ENCODE measurements around the gene SIL1.

The SIL1 gene

DNA sequence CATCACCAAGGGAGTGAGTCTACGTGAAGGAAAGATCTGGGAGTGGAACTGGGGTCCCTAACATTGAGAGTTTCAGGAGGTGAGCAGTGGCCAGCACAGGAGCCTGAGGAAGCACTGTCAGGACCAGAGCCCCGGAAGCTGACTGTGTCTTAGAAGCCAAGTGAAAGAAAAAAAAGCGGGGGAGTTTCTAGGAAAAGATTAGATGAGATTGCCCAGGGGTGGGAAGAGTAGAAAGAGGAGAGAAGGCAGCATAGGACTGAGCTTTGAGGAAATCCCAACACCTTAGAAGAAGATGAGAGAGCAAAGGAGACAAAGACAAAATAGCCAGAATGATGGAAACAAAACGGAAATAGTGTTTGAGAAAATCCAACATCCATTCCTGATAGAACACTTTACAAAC lies 286.1 kb downstream of the SIL1 start:
- DNase-seq (ENCODE audit: low read depth) = no peak

DNA sequence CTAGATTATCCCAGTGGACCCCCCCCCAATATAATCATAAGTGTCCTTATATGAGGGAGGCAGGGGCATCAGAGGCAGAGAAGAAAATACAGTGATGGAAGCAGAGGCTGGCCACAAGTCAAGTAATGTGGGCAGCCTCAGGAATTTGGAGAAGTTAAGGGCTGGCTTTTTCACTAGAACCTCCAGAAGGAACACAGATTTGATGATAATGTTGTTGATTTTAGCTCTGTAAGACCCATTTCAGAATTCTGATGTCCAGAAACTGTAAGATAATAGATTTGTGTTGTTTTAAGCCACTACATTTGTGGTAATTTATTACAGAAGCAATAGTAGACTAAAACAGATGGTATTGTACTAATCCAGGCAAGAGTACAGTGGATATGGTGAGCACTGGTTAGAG lies 286.7 kb downstream of the SIL1 start:
- no peak for DNase-seq (ENCODE audit: low read depth)

GRCh38 chr5:138910546-138911185 lies 287.5 kb downstream of the SIL1 start:
- DNase-seq (ENCODE audit: low read depth) = no peak

DNA sequence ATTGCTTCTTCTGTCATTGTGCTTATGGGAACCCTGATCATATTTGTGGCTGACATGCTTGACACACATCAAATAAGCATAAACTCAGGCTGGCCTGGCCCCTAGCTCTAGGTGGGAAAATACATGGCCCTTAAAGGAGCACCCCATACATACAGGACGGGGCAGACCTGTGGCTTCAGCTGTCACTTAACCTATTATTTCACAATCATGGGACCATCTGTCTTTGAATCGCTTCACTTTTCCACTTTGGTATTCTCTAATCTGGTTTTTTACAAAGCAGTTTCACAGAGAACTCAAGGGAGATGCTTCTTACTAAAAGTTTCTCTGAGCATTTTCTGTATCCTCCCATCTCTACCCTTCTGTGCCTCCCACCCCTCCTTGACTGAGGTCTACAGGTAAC lies 288.4 kb downstream of the SIL1 start:
- DNase-seq (ENCODE audit: low read depth) = no peak

DNA sequence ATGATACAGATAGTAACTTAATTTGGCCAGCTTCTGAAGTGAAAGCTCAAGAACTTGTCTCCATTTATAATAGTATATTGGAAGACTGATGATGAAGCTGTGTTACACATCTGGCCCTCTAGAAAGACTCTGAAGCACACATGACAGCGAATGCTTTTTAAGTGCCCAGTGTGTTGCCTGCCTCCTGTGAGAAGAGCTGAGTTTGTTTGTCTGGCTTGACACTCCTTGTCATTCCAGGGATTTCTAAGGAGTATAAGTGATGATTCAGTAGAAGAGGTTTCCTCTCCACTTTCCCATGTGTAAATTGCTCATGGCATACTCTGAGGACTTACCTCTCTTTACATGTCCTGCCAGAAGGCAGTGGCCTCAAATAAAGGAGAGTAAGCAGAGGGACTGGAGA lies 292.6 kb downstream of the SIL1 start:
- no peak for DNase-seq (ENCODE audit: low read depth)

GRCh38 chr5:138903130-138903775 lies 294.9 kb downstream of the SIL1 start:
- DNase-seq (ENCODE audit: low read depth) = no peak

DNA sequence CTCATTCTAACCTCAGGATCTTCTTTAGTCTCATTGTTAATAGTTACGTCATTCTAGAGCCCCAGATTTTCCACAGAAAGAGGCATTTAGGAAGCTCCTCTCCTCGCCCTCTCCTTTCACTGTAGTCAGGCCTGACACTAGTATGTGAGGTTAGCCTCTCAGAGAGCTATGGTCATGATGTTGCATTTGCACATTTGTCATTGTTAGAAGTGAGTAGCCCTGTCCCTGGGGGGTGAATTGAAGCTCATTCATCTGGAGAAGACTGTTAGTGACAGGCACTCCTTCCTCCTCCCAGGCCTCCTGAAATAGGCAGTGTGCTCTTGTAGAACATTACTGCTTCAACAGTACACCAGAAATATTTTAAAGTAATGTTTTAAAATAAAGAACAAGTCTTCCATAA lies 296.5 kb downstream of the SIL1 start:
- DNase-seq (ENCODE audit: low read depth) = no peak

GRCh38 chr5:138900281-138900965 lies 297.7 kb downstream of the SIL1 start:
- DNase-seq (ENCODE audit: low read depth) = no peak

- no peak for DNase-seq (ENCODE audit: low read depth)
These were observed 299.4 kb downstream of the SIL1 start for GRCh38 chr5:138898742-138899141.

GRCh38 chr5:138898299-138898698 lies 299.9 kb downstream of the SIL1 start:
- no peak for DNase-seq (ENCODE audit: low read depth)
